Measurements from ENCODE around the gene CYBC1.

Gene CYBC1

GRCh38 chr17:82424863-82425159 is 25.7 kb downstream of the CYBC1 start:
- no peak for TF ChIP-seq CTCF (IDR thresholded peaks at IDR 0.05; ENCODE audit: low read depth, low read length)
- DNase-seq (ENCODE audit: extremely low read depth, low read depth) = no peak

- peak; percentile 4 for DNase-seq (ENCODE audit: extremely low read depth, low read depth)
- peak; percentile 70 for TF ChIP-seq CTCF (IDR thresholded peaks at IDR 0.05; ENCODE audit: low read depth, low read length)
These were observed 26.3 kb downstream of the CYBC1 start for GRCh38 chr17:82424001-82424862.

- no peak for DNase-seq (ENCODE audit: extremely low read depth, low read depth)
- no peak for TF ChIP-seq CTCF (IDR thresholded peaks at IDR 0.05; ENCODE audit: low read depth, low read length)
These were observed 31.0 kb downstream of the CYBC1 start for GRCh38 chr17:82419540-82419939.

GRCh38 chr17:82418001-82418986 is 32.3 kb downstream of the CYBC1 start, which contains the start of the genes HEXD and OGFOD3:
HEXD (plus strand) TSS chr17:82418347; CDS start chr17:82419800, 1,453 bp downstream.
OGFOD3 (minus strand) TSS chr17:82418586; CDS start chr17:82418485, 101 bp downstream.
- DNase-seq (ENCODE audit: extremely low read depth, low read depth) = peak; percentile 41

GRCh38 chr17:82416771-82417170 is 33.8 kb downstream of the CYBC1 start:
- TF ChIP-seq CTCF (IDR thresholded peaks at IDR 0.05; ENCODE audit: low read depth, low read length) = no peak; the same call in none of the 2 replicates
- DNase-seq (ENCODE audit: extremely low read depth, low read depth) = no peak

More at GRCh38 chr17:82418001-82418986, 32.3 kb downstream of the CYBC1 start, which contains the start of the genes HEXD and OGFOD3:
- TF ChIP-seq CTCF (IDR thresholded peaks at IDR 0.05; ENCODE audit: low read depth, low read length) = no peak

- DNase-seq (ENCODE audit: extremely low read depth, low read depth) = no peak
- no peak for TF ChIP-seq CTCF (IDR thresholded peaks at IDR 0.05; ENCODE audit: low read depth, low read length)
These were observed 34.3 kb downstream of the CYBC1 start for GRCh38 chr17:82416264-82416663.

Measured in AG09319 (cell line).